Suprapubic skin (tissue), 4 donors: ENCODE measurements around the gene VRTN.

Source experiments
- EP300 ChIP-seq: sonication (generic); formaldehyde crosslinking; IDR thresholded peaks from one replicate; pipeline ENCODE4 v1.6.1; 2017; ENCODE audit warnings: antibody characterized with exemption
- POLR2A ChIP-seq, 2 donors: fragments of 450-650 bp; IDR thresholded peaks; one replicate each; pipeline ENCODE4 v1.6.1; 2017; ENCODE audit warnings: antibody characterized with exemption in 2 of 2, mild to moderate bottlenecking in 2 of 2, moderate library complexity in 2 of 2
- POLR2AphosphoS5 ChIP-seq, 3 donors: sonication (generic); formaldehyde crosslinking; IDR thresholded peaks; one replicate each; pipeline ENCODE4 v1.6.1; 2017; ENCODE audit warnings: antibody characterized with exemption in 3 of 3
- TF ChIP-seq, protein P1 (sequence below), 2 donors: fragments of 200-600 bp in 1 of 2; fragments of 450-650 bp in 1 of 2; sonication (generic) in 1 of 2; IDR thresholded peaks; one replicate each; pipeline ENCODE4 v1.5.1; 2016 to 2019; ENCODE audit warnings: antibody characterized with exemption in 2 of 2, mild to moderate bottlenecking in 1 of 2, moderate library complexity in 1 of 2

- TF ChIP-seq, protein P1, sequence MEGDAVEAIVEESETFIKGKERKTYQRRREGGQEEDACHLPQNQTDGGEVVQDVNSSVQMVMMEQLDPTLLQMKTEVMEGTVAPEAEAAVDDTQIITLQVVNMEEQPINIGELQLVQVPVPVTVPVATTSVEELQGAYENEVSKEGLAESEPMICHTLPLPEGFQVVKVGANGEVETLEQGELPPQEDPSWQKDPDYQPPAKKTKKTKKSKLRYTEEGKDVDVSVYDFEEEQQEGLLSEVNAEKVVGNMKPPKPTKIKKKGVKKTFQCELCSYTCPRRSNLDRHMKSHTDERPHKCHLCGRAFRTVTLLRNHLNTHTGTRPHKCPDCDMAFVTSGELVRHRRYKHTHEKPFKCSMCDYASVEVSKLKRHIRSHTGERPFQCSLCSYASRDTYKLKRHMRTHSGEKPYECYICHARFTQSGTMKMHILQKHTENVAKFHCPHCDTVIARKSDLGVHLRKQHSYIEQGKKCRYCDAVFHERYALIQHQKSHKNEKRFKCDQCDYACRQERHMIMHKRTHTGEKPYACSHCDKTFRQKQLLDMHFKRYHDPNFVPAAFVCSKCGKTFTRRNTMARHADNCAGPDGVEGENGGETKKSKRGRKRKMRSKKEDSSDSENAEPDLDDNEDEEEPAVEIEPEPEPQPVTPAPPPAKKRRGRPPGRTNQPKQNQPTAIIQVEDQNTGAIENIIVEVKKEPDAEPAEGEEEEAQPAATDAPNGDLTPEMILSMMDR (IDR thresholded peaks at IDR 0.05) = no peak
- TF ChIP-seq POLR2A (IDR thresholded peaks at IDR 0.05) (no peak), EP300 (no peak), POLR2AphosphoS5 (IDR thresholded peaks at IDR 0.05) (no peak)
These were observed 14.4 kb upstream of the VRTN start for GRCh38 chr14:74333909-74334308.
